Measurements from ENCODE around the gene NNMT.

Gene NNMT

DNA sequence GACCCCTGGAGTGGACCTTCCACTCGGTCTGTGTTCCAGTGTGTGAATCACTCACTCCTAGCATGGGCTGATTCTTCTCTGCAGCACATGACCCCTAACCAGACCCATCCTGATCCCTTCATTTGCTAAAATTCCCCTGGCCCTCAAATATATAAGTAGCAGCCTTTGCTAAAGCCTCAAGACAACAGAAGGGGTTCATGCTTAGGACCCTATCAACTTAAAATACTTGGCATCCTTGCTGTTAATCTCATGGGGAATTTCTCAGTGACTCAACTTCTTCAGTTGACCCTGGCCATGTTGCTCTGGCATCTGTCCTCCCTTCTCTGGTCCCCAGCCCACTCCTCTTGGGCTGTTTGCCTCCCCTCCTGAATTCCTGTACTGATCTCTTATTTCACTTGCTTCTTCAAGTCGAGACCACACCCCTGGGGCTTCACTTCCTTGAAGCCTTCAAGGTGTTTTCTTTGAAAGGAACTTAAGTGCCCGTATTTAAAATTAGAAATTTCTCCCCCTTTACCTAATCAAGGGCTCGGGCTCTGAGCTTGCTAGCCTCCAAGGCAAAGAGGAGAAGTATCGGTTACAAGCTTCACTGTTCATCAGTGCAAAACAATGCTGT, 23.6 kb downstream of the NNMT start:
- H3K9me2 ChIP-seq (replicated peaks; ENCODE audit: insufficient read depth, low read length): no peaks in the 10 kb centered on the region
- DNase-seq: peak; percentile 23
- no peak for TF ChIP-seq EZH2phosphoT487 (IDR thresholded peaks at IDR 0.05; ENCODE audit: low read length)
- no peak for TF ChIP-seq EZH2 (optimal IDR thresholded peaks at IDR 0.05; ENCODE audit: low read depth, low read length)
- TF ChIP-seq, protein P1, sequence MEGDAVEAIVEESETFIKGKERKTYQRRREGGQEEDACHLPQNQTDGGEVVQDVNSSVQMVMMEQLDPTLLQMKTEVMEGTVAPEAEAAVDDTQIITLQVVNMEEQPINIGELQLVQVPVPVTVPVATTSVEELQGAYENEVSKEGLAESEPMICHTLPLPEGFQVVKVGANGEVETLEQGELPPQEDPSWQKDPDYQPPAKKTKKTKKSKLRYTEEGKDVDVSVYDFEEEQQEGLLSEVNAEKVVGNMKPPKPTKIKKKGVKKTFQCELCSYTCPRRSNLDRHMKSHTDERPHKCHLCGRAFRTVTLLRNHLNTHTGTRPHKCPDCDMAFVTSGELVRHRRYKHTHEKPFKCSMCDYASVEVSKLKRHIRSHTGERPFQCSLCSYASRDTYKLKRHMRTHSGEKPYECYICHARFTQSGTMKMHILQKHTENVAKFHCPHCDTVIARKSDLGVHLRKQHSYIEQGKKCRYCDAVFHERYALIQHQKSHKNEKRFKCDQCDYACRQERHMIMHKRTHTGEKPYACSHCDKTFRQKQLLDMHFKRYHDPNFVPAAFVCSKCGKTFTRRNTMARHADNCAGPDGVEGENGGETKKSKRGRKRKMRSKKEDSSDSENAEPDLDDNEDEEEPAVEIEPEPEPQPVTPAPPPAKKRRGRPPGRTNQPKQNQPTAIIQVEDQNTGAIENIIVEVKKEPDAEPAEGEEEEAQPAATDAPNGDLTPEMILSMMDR (IDR thresholded peaks at IDR 0.05; ENCODE audit: low read length): no peak
- no peaks in the 10 kb centered on the region for H3K79me2 ChIP-seq (ENCODE audit: low read length)
- H3K4me1 ChIP-seq (ENCODE audit: low read length): peaks cover 20% of the 10 kb centered on the region
- peak overlapping the region; percentile 37; the same call in 1 of the 2 replicates for H2AFZ ChIP-seq (ENCODE audit: low read length)
- peaks cover 15% of the 10 kb centered on the region for H3F3A ChIP-seq (ENCODE audit: insufficient read depth, low read length)
- no peak overlapping the region for H3K9ac ChIP-seq (ENCODE audit: low read length)
- H3K27ac ChIP-seq (ENCODE audit: low read length): no peak overlapping the region
- H4K20me1 ChIP-seq (ENCODE audit: insufficient read depth, low read length): no peaks in the 10 kb centered on the region
- no peaks in the 10 kb centered on the region for H3K36me3 ChIP-seq (replicated peaks; ENCODE audit: insufficient read depth, low read length)
- H3K27me3 ChIP-seq (replicated peaks; ENCODE audit: insufficient read depth, low read length): no peaks in the 10 kb centered on the region
- H3K4me2 ChIP-seq (ENCODE audit: low read depth, low read length): no peak overlapping the region
- no peaks in the 10 kb centered on the region for H3K9me3 ChIP-seq (replicated peaks; ENCODE audit: insufficient read depth, low read length)
- H3K4me3 ChIP-seq (ENCODE audit: low read length): no peak overlapping the region

DNA sequence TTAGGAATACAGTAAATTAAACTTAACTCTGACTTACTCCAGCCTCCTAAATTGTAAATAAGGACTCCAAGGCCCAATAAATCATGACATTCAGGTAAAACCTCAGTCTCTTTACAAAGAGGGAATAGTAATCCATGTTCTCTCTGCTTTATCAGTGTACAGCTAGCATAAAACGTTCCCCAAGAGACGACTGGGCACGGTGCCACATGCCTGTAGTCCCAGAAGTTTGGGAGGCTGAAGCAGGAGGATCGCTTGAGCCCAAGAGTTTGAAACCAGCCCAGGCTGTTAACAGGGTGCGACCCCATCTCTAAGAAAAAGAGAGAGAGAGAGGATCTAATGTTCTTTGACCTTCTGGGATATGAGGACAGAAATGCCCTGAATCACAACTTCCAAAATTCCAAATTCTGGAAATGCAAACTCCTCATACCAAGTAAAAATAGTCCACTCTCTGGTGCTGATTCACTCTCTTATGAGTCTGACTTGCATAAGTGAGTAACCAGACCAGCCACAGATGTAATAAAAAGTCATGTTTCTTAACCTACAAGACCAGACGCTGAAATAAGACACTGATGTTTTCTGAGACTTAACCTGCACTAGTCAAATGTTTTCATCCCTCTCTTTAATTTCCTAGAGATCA, 25.5 kb downstream of the NNMT start:
- Histone ChIP-seq H3K36me3 (replicated peaks; ENCODE audit: insufficient read depth, low read length) (no peaks in the 10 kb centered on the region), H4K20me1 (ENCODE audit: insufficient read depth, low read length) (no peaks in the 10 kb centered on the region), H3K27me3 (replicated peaks; ENCODE audit: insufficient read depth, low read length) (no peaks in the 10 kb centered on the region), H3K79me2 (ENCODE audit: low read length) (no peaks in the 10 kb centered on the region), H3K27ac (ENCODE audit: low read length) (no peak overlapping the region), H3K9ac (ENCODE audit: low read length) (no peak overlapping the region), H3K4me3 (ENCODE audit: low read length) (no peak overlapping the region), H2AFZ (ENCODE audit: low read length) (no peak overlapping the region), H3K4me2 (ENCODE audit: low read depth, low read length) (no peak overlapping the region), H3K9me2 (replicated peaks; ENCODE audit: insufficient read depth, low read length) (no peaks in the 10 kb centered on the region), H3K4me1 (ENCODE audit: low read length) (peaks cover 27% of the 10 kb centered on the region), H3K9me3 (replicated peaks; ENCODE audit: insufficient read depth, low read length) (no peaks in the 10 kb centered on the region), H3F3A (ENCODE audit: insufficient read depth, low read length) (peaks cover 18% of the 10 kb centered on the region)
- DNase-seq: no peak
- TF ChIP-seq EZH2phosphoT487 (IDR thresholded peaks at IDR 0.05; ENCODE audit: low read length): no peak
- TF ChIP-seq, protein P1 (IDR thresholded peaks at IDR 0.05; ENCODE audit: low read length): no peak

DNA sequence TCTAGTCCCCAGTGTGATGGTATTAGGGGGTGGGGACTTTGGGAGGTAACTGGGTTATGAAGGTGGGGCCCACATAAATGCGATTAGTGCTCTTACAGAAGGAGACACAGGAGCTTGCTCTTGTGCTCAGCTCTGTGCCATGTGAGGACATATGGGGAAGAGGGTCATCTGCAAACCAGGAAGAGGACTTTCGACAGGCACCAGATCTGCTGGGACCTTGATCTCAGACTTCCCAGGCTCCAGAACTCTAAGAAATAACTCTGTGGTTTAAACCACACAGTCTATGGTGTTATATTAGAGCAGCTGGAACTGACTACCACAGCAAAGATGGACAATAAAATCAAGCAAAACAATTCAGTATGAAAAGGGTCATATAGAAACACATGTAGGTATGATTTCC, 26.7 kb downstream of the NNMT start:
- Histone ChIP-seq H3K4me3 (ENCODE audit: low read length) (no peak overlapping the region), H3K4me1 (ENCODE audit: low read length) (peaks cover 29% of the 10 kb centered on the region), H3K27me3 (replicated peaks; ENCODE audit: insufficient read depth, low read length) (no peaks in the 10 kb centered on the region), H3F3A (ENCODE audit: insufficient read depth, low read length) (peaks cover 13% of the 10 kb centered on the region; the same call in 1 of the 2 replicates), H4K20me1 (ENCODE audit: insufficient read depth, low read length) (no peaks in the 10 kb centered on the region), H3K9me3 (replicated peaks; ENCODE audit: insufficient read depth, low read length) (no peaks in the 10 kb centered on the region), H3K9ac (ENCODE audit: low read length) (no peak overlapping the region), H3K9me2 (replicated peaks; ENCODE audit: insufficient read depth, low read length) (no peaks in the 10 kb centered on the region), H3K79me2 (ENCODE audit: low read length) (no peaks in the 10 kb centered on the region), H3K4me2 (ENCODE audit: low read depth, low read length) (no peak overlapping the region), H2AFZ (ENCODE audit: low read length) (no peak overlapping the region), H3K27ac (ENCODE audit: low read length) (no peak overlapping the region), H3K36me3 (replicated peaks; ENCODE audit: insufficient read depth, low read length) (no peaks in the 10 kb centered on the region)
- DNase-seq: no peak
- TF ChIP-seq, protein P1 (IDR thresholded peaks at IDR 0.05; ENCODE audit: low read length): no peak
- TF ChIP-seq EZH2 (optimal IDR thresholded peaks at IDR 0.05; ENCODE audit: low read depth, low read length): no peak
- TF ChIP-seq EZH2phosphoT487 (IDR thresholded peaks at IDR 0.05; ENCODE audit: low read length): no peak
